Activated effector memory CD4-positive, alpha-beta T cell treated with anti-CD3 and anti-CD28 coated beads, Interleukin-2, amount 50 U/mL, for 16 hours (primary cell): ENCODE data around the gene STX8.

Experiments used
- DNase-seq: peaks from one replicate; pipeline ENCODE4 v3.0.0-alpha.2; 2020

The STX8 gene

GRCh38 chr17:9255833-9256232 is 319.8 kb downstream of the STX8 start:
- no peak for DNase-seq

- DNase-seq: no peak
These were observed 320.8 kb downstream of the STX8 start for GRCh38 chr17:9254841-9255240.

GRCh38 chr17:9253308-9253707 is 322.3 kb downstream of the STX8 start:
- no peak for DNase-seq

- no peak for DNase-seq
These were observed 324.3 kb downstream of the STX8 start for GRCh38 chr17:9251273-9251672.

- DNase-seq: no peak
These were observed 326.2 kb downstream of the STX8 start for GRCh38 chr17:9249245-9249953.

- DNase-seq: no peak
These were observed 328.1 kb downstream of the STX8 start for GRCh38 chr17:9247401-9247938.

GRCh38 chr17:9244066-9245052 is 331.3 kb downstream of the STX8 start:
- DNase-seq: no peak

- no peak for DNase-seq
These were observed 332.6 kb downstream of the STX8 start for GRCh38 chr17:9242983-9243382.

- DNase-seq: no peak
These were observed 333.1 kb downstream of the STX8 start for GRCh38 chr17:9242497-9242881.

GRCh38 chr17:9241774-9242496 is 333.7 kb downstream of the STX8 start:
- DNase-seq: no peak

- no peak for DNase-seq
These were observed 334.3 kb downstream of the STX8 start for GRCh38 chr17:9241371-9241712.

GRCh38 chr17:9240659-9241370 is 334.8 kb downstream of the STX8 start:
- no peak for DNase-seq

GRCh38 chr17:9239793-9240658 is 335.6 kb downstream of the STX8 start:
- DNase-seq: peak; percentile 89

GRCh38 chr17:9239246-9239792 is 336.3 kb downstream of the STX8 start:
- no peak for DNase-seq

- no peak for DNase-seq
These were observed 337.0 kb downstream of the STX8 start for GRCh38 chr17:9238340-9239245.

- DNase-seq: no peak
These were observed 337.8 kb downstream of the STX8 start for GRCh38 chr17:9237661-9238301.

GRCh38 chr17:9237053-9237410 is 338.6 kb downstream of the STX8 start:
- no peak for DNase-seq

- no peak for DNase-seq
These were observed 339.2 kb downstream of the STX8 start for GRCh38 chr17:9236286-9237052.

GRCh38 chr17:9235346-9235745 is 340.3 kb downstream of the STX8 start:
- no peak for DNase-seq
